ENCODE measurements around the gene CST1.
"Not testable (repeated sequence)": the region's sequence is repeated elsewhere in the genome, so short reads cannot be mapped to it uniquely, and the experiment has no call there.

Gene CST1

DNA sequence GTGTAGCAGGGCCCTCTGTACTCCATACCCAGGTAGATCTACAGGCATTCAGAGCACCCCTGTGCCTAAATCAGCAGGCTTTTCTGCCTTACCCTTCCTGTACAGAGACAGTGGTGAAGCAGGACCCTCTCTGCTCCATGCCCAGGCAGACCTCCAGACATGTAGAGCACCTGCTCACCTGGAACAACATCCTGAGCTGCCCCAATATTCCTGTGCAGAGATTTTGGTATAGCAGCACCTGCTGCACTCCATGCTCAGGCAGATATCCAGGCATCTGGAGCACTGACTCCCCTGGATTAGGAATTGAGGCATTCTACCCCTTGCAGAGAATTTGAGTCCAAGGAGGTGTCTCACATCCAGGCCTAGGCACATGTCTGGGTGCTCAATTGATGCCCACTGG, 12.6 kb upstream of the CST1 start:
- TF ChIP-seq, protein P1, sequence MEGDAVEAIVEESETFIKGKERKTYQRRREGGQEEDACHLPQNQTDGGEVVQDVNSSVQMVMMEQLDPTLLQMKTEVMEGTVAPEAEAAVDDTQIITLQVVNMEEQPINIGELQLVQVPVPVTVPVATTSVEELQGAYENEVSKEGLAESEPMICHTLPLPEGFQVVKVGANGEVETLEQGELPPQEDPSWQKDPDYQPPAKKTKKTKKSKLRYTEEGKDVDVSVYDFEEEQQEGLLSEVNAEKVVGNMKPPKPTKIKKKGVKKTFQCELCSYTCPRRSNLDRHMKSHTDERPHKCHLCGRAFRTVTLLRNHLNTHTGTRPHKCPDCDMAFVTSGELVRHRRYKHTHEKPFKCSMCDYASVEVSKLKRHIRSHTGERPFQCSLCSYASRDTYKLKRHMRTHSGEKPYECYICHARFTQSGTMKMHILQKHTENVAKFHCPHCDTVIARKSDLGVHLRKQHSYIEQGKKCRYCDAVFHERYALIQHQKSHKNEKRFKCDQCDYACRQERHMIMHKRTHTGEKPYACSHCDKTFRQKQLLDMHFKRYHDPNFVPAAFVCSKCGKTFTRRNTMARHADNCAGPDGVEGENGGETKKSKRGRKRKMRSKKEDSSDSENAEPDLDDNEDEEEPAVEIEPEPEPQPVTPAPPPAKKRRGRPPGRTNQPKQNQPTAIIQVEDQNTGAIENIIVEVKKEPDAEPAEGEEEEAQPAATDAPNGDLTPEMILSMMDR (conservative IDR thresholded peaks at IDR 0.05; ENCODE audit: low read depth, low read length): no peak
- no peak overlapping the region for H3K4me3 ChIP-seq (IDR thresholded peaks at IDR 0.05; ENCODE audit: insufficient read depth, low read depth, low read length)
- no peak overlapping the region for H3K9ac ChIP-seq
- no peaks in the 10 kb centered on the region for H3K4me1 ChIP-seq (ENCODE audit: low read depth, poor library complexity, severe bottlenecking)
- no peak overlapping the region for H3K4me2 ChIP-seq
- no peaks in the 10 kb centered on the region for H3K27me3 ChIP-seq (ENCODE audit: insufficient read depth, low read depth)
- no peak overlapping the region for H2AFZ ChIP-seq (ENCODE audit: low read depth)
- H3K36me3 ChIP-seq (ENCODE audit: insufficient read depth): no peaks in the 10 kb centered on the region
- H3K27ac ChIP-seq: no peak overlapping the region
- no peaks in the 10 kb centered on the region for H4K20me1 ChIP-seq (ENCODE audit: insufficient read depth)
- H3K79me2 ChIP-seq (ENCODE audit: insufficient read depth, low read depth): no peaks in the 10 kb centered on the region

DNA sequence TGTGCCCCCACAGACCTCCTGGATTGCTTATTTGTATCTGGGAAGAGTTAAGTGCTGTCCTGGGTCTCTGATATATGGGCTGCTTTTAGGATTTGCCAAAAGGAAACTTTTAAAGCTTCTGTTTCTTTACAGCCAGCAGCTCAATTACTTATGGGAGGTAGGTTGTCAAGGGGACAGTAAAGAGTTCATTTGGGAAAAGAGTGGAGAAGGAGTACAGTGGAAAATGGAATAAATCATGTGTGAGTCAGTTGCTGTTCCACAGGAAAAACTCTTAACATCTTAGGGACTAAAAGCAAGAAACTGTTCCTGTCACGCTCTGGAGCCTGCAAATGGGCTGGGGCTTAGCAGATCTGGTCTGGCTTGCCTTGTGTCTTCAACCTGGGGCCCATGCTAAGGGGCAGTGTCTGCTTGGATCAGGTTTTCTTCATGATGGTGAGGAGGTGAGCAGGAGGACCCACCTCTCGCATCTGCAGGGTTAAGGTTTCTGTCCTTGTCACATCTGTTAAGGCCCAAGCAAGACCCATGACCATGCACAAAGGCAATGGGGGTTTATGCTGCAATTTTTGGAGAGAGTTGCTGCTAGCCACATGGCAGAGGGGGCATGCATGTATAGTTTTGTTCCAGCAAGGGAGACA, 8.7 kb upstream of the CST1 start:
- Histone ChIP-seq H3K36me3 (ENCODE audit: insufficient read depth) (no peaks in the 10 kb centered on the region), H3K4me3 (IDR thresholded peaks at IDR 0.05; ENCODE audit: insufficient read depth, low read depth, low read length) (no peak overlapping the region), H3K27ac (no peak overlapping the region), H3K4me2 (no peak overlapping the region), H3K27me3 (ENCODE audit: insufficient read depth, low read depth) (no peaks in the 10 kb centered on the region), H3K9ac (no peak overlapping the region), H3K4me1 (ENCODE audit: low read depth, poor library complexity, severe bottlenecking) (no peaks in the 10 kb centered on the region), H2AFZ (ENCODE audit: low read depth) (no peak overlapping the region), H4K20me1 (ENCODE audit: insufficient read depth) (no peaks in the 10 kb centered on the region), H3K79me2 (ENCODE audit: insufficient read depth, low read depth) (no peaks in the 10 kb centered on the region)
- TF ChIP-seq, protein P1 (conservative IDR thresholded peaks at IDR 0.05; ENCODE audit: low read depth, low read length): no peak

DNA sequence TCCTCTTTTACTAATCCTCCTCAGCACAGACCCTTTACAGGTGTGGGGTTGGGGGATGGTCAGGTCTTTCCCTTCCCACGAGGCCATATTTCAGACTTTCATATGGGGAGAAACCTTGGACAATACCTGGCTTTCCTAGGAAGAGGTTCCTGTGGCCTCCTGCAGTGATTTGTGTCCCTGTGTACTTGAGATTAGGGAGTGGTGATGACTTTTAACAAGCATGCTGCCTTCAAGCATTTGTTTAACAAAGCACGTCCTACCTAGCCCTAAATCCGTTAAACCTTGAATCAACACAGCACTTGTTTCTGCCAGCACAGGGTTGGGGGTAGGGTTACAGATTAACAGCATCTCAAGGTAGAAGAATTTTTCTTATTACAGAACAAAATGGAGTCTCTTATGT, 6.1 kb upstream of the CST1 start:
- not testable (repeated sequence) for H3K4me3 ChIP-seq (IDR thresholded peaks at IDR 0.05; ENCODE audit: insufficient read depth, low read depth, low read length); H3K4me2 ChIP-seq; H2AFZ ChIP-seq (ENCODE audit: low read depth); H3K27me3 ChIP-seq (ENCODE audit: insufficient read depth, low read depth); H3K79me2 ChIP-seq (ENCODE audit: insufficient read depth, low read depth); H3K27ac ChIP-seq; H3K4me1 ChIP-seq (ENCODE audit: low read depth, poor library complexity, severe bottlenecking); H4K20me1 ChIP-seq (ENCODE audit: insufficient read depth); H3K36me3 ChIP-seq (ENCODE audit: insufficient read depth); H3K9ac ChIP-seq

DNA sequence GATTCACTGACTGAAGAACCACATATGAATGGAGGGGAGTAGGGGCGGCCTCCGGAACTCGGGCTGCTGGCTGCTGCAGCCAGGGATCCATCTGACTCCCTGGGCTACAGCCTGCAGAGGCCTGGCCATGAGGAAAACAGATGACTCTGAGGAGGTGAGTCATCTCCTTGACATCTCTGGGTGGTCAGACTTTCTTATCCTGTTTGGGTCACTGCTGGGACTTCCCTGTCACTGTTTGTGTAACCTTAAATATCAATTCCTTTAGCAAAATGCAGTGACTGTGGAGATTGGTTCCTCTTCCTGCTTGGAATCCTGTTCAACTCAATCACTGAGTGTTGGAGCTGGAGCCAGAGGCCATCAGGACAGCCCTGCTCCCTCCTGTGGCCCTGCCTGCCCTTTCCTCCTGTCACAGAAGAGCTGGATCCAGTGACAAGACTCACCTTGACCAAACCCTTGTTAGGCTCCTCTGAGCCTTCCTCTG, 4.4 kb upstream of the CST1 start:
- H3K4me1 ChIP-seq (ENCODE audit: low read depth, poor library complexity, severe bottlenecking); H3K4me3 ChIP-seq (IDR thresholded peaks at IDR 0.05; ENCODE audit: insufficient read depth, low read depth, low read length); H4K20me1 ChIP-seq (ENCODE audit: insufficient read depth); H3K79me2 ChIP-seq (ENCODE audit: insufficient read depth, low read depth); H3K4me2 ChIP-seq; H2AFZ ChIP-seq (ENCODE audit: low read depth); H3K27ac ChIP-seq; H3K9ac ChIP-seq; H3K36me3 ChIP-seq (ENCODE audit: insufficient read depth); H3K27me3 ChIP-seq (ENCODE audit: insufficient read depth, low read depth): not testable (repeated sequence)

DNA sequence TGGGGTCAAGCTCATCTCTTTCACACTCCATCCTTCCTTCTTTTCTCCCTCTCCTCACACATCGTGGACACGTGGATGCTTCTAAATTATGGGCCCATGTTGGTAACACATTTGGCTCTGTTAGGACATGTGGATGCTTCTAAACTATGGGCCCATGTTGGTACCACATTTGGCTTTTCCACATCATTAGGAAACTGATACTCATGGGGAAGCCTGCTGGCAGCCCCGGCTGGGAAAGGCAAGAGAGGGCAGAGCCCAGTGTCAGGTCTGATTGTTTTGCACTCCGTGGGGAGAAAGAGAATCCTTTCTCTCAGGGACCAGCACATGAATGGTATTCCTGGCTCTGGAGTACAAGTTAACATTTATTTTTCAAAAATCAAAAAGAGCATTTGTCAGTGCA, 4.0 kb upstream of the CST1 start:
- Histone ChIP-seq H3K36me3 (ENCODE audit: insufficient read depth) (no peaks in the 10 kb centered on the region), H3K9ac (no peak overlapping the region), H3K4me1 (ENCODE audit: low read depth, poor library complexity, severe bottlenecking) (no peaks in the 10 kb centered on the region), H3K27me3 (ENCODE audit: insufficient read depth, low read depth) (no peaks in the 10 kb centered on the region), H4K20me1 (ENCODE audit: insufficient read depth) (no peaks in the 10 kb centered on the region), H3K4me2 (no peak overlapping the region), H2AFZ (ENCODE audit: low read depth) (no peak overlapping the region), H3K27ac (no peak overlapping the region), H3K79me2 (ENCODE audit: insufficient read depth, low read depth) (no peaks in the 10 kb centered on the region), H3K4me3 (IDR thresholded peaks at IDR 0.05; ENCODE audit: insufficient read depth, low read depth, low read length) (no peak overlapping the region)
- TF ChIP-seq, protein P1 (conservative IDR thresholded peaks at IDR 0.05; ENCODE audit: low read depth, low read length): no peak

All from KMS-11 (cell line).